GM12878 (cell line): ENCODE measurements around the gene COPB1. TPM values are rescaled to one million over a fixed set of nuclear protein-coding genes. Genes with fewer than 3 reads are reported as not detected.

Source experiments
- ATAC-seq: fragments of 200-7000 bp; cut with Tn5 transposase; 3 replicates; pipeline ENCODE4 v1.9.1; 2020; ENCODE audit warnings: mild to moderate bottlenecking, moderate library complexity
- BruUV-seq: library from RNA; stranded (reverse); fragments of 400-500 nt; replicated peaks from 2 replicates; lab custom pipeline; 2021; lab: Mats Ljungman, UMichigan
- CTCF ChIA-PET: fragments of 300-600 bp; sonication (Branson Sonifier 250); formaldehyde crosslinking; extraction: SDS; loops from one replicate; lab custom pipeline; 2021; ENCODE audit warnings: inconsistent platforms; lab: Yijun Ruan, JAX
- POLR2A ChIA-PET: fragments of 350-600 bp; formaldehyde crosslinking; extraction: SDS; loops from one replicate; lab custom pipeline; 2021; ENCODE audit warnings: inconsistent platforms; lab: Charles Lee
- RAD21 ChIA-PET: fragments of 300-600 bp; sonication (Branson Sonifier 250); formaldehyde crosslinking; loops from one replicate; lab custom pipeline; 2023; ENCODE audit warnings: antibody characterized with exemption; ENCODE audit not compliant: unreplicated experiment; lab: Charles Lee
- SMC1A ChIA-PET: fragments of 300-600 bp; sonication (Branson Sonifier 250); formaldehyde crosslinking; loops from one replicate; lab custom pipeline; 2023; ENCODE audit not compliant: unreplicated experiment, uncharacterized antibody; lab: Charles Lee
- DNase-seq: peaks from one replicate; pipeline ENCODE4 v3.0.0-alpha.2; 2011; ENCODE audit warnings: low read depth, low spot score
- FAIRE-seq: peaks from 3 replicates; lab custom pipeline; 2011; peaks lifted over from hg19 to GRCh38; lab: Jason Lieb, UNC
- H2AFZ ChIP-seq: 2 replicates; pipeline ENCODE4 v1.6.0; 2011; ENCODE audit warnings: low read depth, low read length, control low read depth; ENCODE audit not compliant: control insufficient read depth
- H3K27ac ChIP-seq: 2 replicates; pipeline ENCODE4 v1.5.1; 2011; ENCODE audit warnings: control low read depth; ENCODE audit not compliant: control insufficient read depth, insufficient read depth
- H3K27me3 ChIP-seq, 2 experiments: replicated peaks in 1 of 2; 2 replicates each; pipeline versions ENCODE4 v1.6.0 to v1.6.1; 2011; ENCODE audit warnings: low read length in 1 of 2; ENCODE audit not compliant: control insufficient read depth in 2 of 2, insufficient read depth in 2 of 2
- H3K36me3 ChIP-seq, 2 experiments: 2 replicates each; pipeline ENCODE4 v1.5.1; 2011; ENCODE audit warnings: low read length in 1 of 2; ENCODE audit not compliant: control insufficient read depth in 2 of 2, insufficient read depth in 2 of 2
- H3K4me1 ChIP-seq: 2 replicates; pipeline ENCODE4 v1.6.1; 2011; ENCODE audit warnings: mild to moderate bottlenecking, low read length, moderate library complexity, mixed read lengths; ENCODE audit not compliant: control insufficient read depth, insufficient read depth
- H3K4me2 ChIP-seq: 2 replicates; pipeline ENCODE4 v1.6.0; 2011; ENCODE audit warnings: control low read depth; ENCODE audit not compliant: control insufficient read depth, insufficient read depth
- H3K4me3 ChIP-seq: fragments of 200-600 bp; sonication (generic); 2 replicates; pipeline ENCODE4 v1.5.1; 2016
- H3K79me2 ChIP-seq: 2 replicates; pipeline ENCODE4 v1.6.0; 2011; ENCODE audit warnings: low read length; ENCODE audit not compliant: control insufficient read depth, insufficient read depth
- H3K9ac ChIP-seq: 2 replicates; pipeline ENCODE4 v1.8.0; 2011; ENCODE audit warnings: low read length, control low read depth, mixed read lengths; ENCODE audit not compliant: control insufficient read depth, insufficient read depth
- H3K9me3 ChIP-seq: replicated peaks from 3 replicates; pipeline ENCODE4 v1.5.1; 2011; ENCODE audit warnings: mild to moderate bottlenecking, low read length; ENCODE audit not compliant: control insufficient read depth, insufficient read depth
- H4K20me1 ChIP-seq: 2 replicates; pipeline ENCODE4 v1.6.0; 2011; ENCODE audit not compliant: control insufficient read depth, insufficient read depth
- CTCF ChIP-seq, 3 experiments: IDR thresholded peaks in 2 of 3; conservative IDR thresholded peaks in 1 of 3; 2 replicates each; pipeline ENCODE4 v1.5.1; 2011; ENCODE audit warnings: low read depth in 3 of 3, low read length in 3 of 3, mild to moderate bottlenecking in 3 of 3, control low read depth in 2 of 3, moderate library complexity in 2 of 3, inconsistent platforms in 1 of 3, mixed read lengths in 1 of 3; ENCODE audit not compliant: control insufficient read depth in 2 of 3, insufficient read depth in 1 of 3; ENCODE audit errors: extremely low read depth in 1 of 3
- E2F8 ChIP-seq: fragments of 450-650 bp; IDR thresholded peaks from 2 replicates; pipeline ENCODE4 v1.6.1; 2018; ENCODE audit warnings: mild to moderate bottlenecking, low read depth, moderate library complexity; ENCODE audit not compliant: partially characterized antibody
- GATAD2B ChIP-seq: fragments of 450-650 bp; conservative IDR thresholded peaks from 2 replicates; pipeline ENCODE4 v1.6.1; 2017; ENCODE audit warnings: low read depth, mild to moderate bottlenecking, moderate library complexity
- MYB ChIP-seq: fragments of 150-350 bp; IDR thresholded peaks from 2 replicates; pipeline ENCODE4 v1.6.1; 2014; ENCODE audit warnings: mild to moderate bottlenecking, low read depth, low read length, borderline replicate concordance
- PAX8 ChIP-seq: fragments of 450-650 bp; IDR thresholded peaks from 2 replicates; pipeline ENCODE4 v1.6.1; 2017; ENCODE audit warnings: mild to moderate bottlenecking, moderate library complexity
- POU2F2 ChIP-seq: IDR thresholded peaks from 3 replicates; pipeline ENCODE4 v1.6.1; 2011; ENCODE audit warnings: low read depth, mild to moderate bottlenecking, low read length, borderline replicate concordance
- RB1 ChIP-seq: fragments of 450-650 bp; formaldehyde crosslinking; IDR thresholded peaks from 2 replicates; pipeline ENCODE4 v1.6.1; 2017; ENCODE audit warnings: mild to moderate bottlenecking, borderline replicate concordance
- RCOR1 ChIP-seq: conservative IDR thresholded peaks from 2 replicates; pipeline ENCODE4 v1.6.1; 2012; ENCODE audit warnings: low read depth, low read length, improper control_type of control experiment
- SREBF1 ChIP-seq: IDR thresholded peaks from 2 replicates; pipeline ENCODE4 v1.6.1; 2012; ENCODE audit warnings: mild to moderate bottlenecking, low read length
- STAT3 ChIP-seq: IDR thresholded peaks from 2 replicates; pipeline ENCODE4 v1.6.1; 2011; ENCODE audit warnings: low read depth, low read length, improper control_type of control experiment
- TCF12 ChIP-seq: IDR thresholded peaks from 2 replicates; pipeline ENCODE4 v1.6.1; 2011; ENCODE audit warnings: low read depth, mild to moderate bottlenecking, low read length
- TCF3 ChIP-seq: IDR thresholded peaks from 2 replicates; pipeline ENCODE4 v1.6.1; 2012; ENCODE audit warnings: low read depth, mild to moderate bottlenecking, low read length, borderline replicate concordance; ENCODE audit not compliant: insufficient read depth
- ZBTB40 ChIP-seq: fragments of 450-650 bp; IDR thresholded peaks from 2 replicates; pipeline ENCODE4 v1.6.1; 2016; ENCODE audit warnings: mild to moderate bottlenecking, moderate library complexity, borderline replicate concordance
- ZNF217 ChIP-seq: fragments of 450-650 bp; IDR thresholded peaks from 2 replicates; pipeline ENCODE4 v1.6.1; 2017; ENCODE audit warnings: antibody characterized with exemption, mild to moderate bottlenecking
- ZNF24 ChIP-seq: fragments of 450-650 bp; IDR thresholded peaks from 2 replicates; pipeline ENCODE4 v1.6.1; 2017; ENCODE audit warnings: antibody characterized with exemption, mild to moderate bottlenecking
- WGBS: methylation state at CpG from one replicate; pipeline ENCODE4 v1.1.6; 2016; ENCODE audit warnings: low lambda C conversion rate; ENCODE audit not compliant: insufficient replicate concordance, insufficient coverage; ENCODE audit errors: missing lambda C conversion rate; 5-methylcytosine and 5-hydroxymethylcytosine counted together
- in situ Hi-C: fragments of 300-500 bp; cut with MboI; formaldehyde crosslinking; loops from 9 replicates; pipeline ENCODE4 v1.14.3; 2018; ENCODE audit warnings: mixed read lengths
- intact Hi-C: fragments of 100-400 bp; cut with micrococcal nuclease; formaldehyde crosslinking; loops from one replicate; pipeline ENCODE4 v1.14.2; 2022; ENCODE audit not compliant: unreplicated experiment
- polyA plus RNA-seq, 11 experiments: library from polyadenylated mRNA; depleted of rRNA in 4 of 11; unstranded in 6 of 11; stranded (reverse) in 5 of 11; fragments of >200 nt; fragmentation: Nextera tagmentation in 4 of 11; fragmentation: Illumina TruSeq in 1 of 11; extraction: Ambion mirVana in 4 of 11; extraction: Trizol in 1 of 11; gene quantifications; 1 replicate in 1 of 11; 2 replicates in 10 of 11; pipeline versions ENCODE4 v1.2.1 to v1.2.3, GENCODE V29; 2011 to 2016; ENCODE audit warnings: inconsistent platforms in 2 of 11, missing spikeins in 2 of 11, low read depth in 1 of 11
- total RNA-seq, 4 experiments: library from RNA; depleted of rRNA in 3 of 4; stranded (reverse); fragments of >200 nt in 3 of 4; fragmentation: Illumina TruSeq in 1 of 4; extraction: Trizol in 1 of 4; gene quantifications; 2 replicates each; pipeline versions ENCODE4 v1.2.1 to v1.2.3, GENCODE V29; 2013 to 2021

The COPB1 gene
- total and polyA plus RNA-seq, 10 of the 15 experiments (the other 5 are each of a cell fraction or from before 2014, with no cell fraction given), result 67.0 to 149 (median 109) TPM

GRCh38 chr11:14423633-14424032 is 76.0 kb downstream of the COPB1 start:
- in situ Hi-C loops, result loop anchor here (25.0 kb wide), 1 partner anchor 461 kb away; the partner anchor contains the start of gene SPON1
- ChIA-PET POLR2A (no interaction called here), CTCF (interaction anchor here (2.3 to 3.1 kb wide), 2 partner anchors 31 to 123 kb away, joined by 7 to 12 read pairs; no protein-coding TSS in a partner anchor), SMC1A (interaction anchor here (1.2 kb wide), 1 partner anchor 10 kb away, joined by 3 read pairs; no protein-coding TSS in a partner anchor), RAD21 (interaction anchor here (0.9 kb wide), 1 partner anchor 32 kb away, joined by 3 read pairs; no protein-coding TSS in a partner anchor)
- Histone ChIP-seq H2AFZ (no peak overlapping the region), H3K27me3 (no peaks in the 10 kb centered on the region), H3K27ac (no peak overlapping the region), H3K36me3 (no peaks in the 10 kb centered on the region), H3K4me3 (no peak overlapping the region), H4K20me1 (no peaks in the 10 kb centered on the region), H3K4me2 (no peak overlapping the region), H3K9me3 (no peaks in the 10 kb centered on the region), H3K9ac (no peak overlapping the region), H3K4me1 (no peaks in the 10 kb centered on the region), H3K79me2 (no peaks in the 10 kb centered on the region)
- intact Hi-C loops, result no loop called here
- no TSS peak for BruUV-seq
- DNase-seq (no peak), FAIRE-seq (no peak), ATAC-seq (no peak)
- 72% methylated on average over 2 of the region's 2 CpGs for WGBS
- TF ChIP-seq GATAD2B (no peak), RCOR1 (no peak), STAT3 (no peak), PAX8 (no peak), TCF3 (no peak), TCF12 (no peak), ZNF217 (no peak), CTCF (IDR thresholded peaks at IDR 0.05 in 2 of 3, conservative IDR thresholded peaks at IDR 0.05 in 1 of 3; ENCODE audit: control insufficient read depth in 2 of 3, extremely low read depth in 1 of 3, insufficient read depth in 1 of 3, low read depth in 3 of 3, low read length in 3 of 3) (no peak), SREBF1 (no peak), RB1 (no peak), ZNF24 (no peak), ZBTB40 (no peak), E2F8 (no peak), POU2F2 (no peak), MYB (no peak)
